ENCODE results near the gene SEC14L2.

SEC14L2 gene

GRCh38 chr22:30413745-30414524 is 17.1 kb downstream of the SEC14L2 start:
- Histone ChIP-seq H3K36me3 (ENCODE audit: control insufficient read depth, insufficient read depth, low read length) (no peaks in the 10 kb centered on the region), H3K4me2 (ENCODE audit: low read length) (no peak overlapping the region), H3K4me3 (ENCODE audit: low read depth, low read length) (no peak overlapping the region), H3K9ac (no peak overlapping the region), H3K4me1 (no peaks in the 10 kb centered on the region), H3K27ac (no peak overlapping the region), H3K9me3 (ENCODE audit: control insufficient read depth, low read length) (no peaks in the 10 kb centered on the region), H3K79me2 (no peaks in the 10 kb centered on the region), H2AFZ (no peak overlapping the region), H3K27me3 (ENCODE audit: control insufficient read depth, insufficient read depth, low read length) (no peaks in the 10 kb centered on the region)
- TF ChIP-seq CTCF (IDR thresholded peaks at IDR 0.05), result no peak

GRCh38 chr22:30414525-30415047 is 17.8 kb downstream of the SEC14L2 start:
- Histone ChIP-seq H3K9me3 (ENCODE audit: control insufficient read depth, low read length) (no peaks in the 10 kb centered on the region), H3K4me1 (no peaks in the 10 kb centered on the region), H2AFZ (no peak overlapping the region), H3K9ac (no peak overlapping the region), H3K4me2 (ENCODE audit: low read length) (no peak overlapping the region), H3K27me3 (ENCODE audit: control insufficient read depth, insufficient read depth, low read length) (no peaks in the 10 kb centered on the region), H3K36me3 (ENCODE audit: control insufficient read depth, insufficient read depth, low read length) (no peaks in the 10 kb centered on the region), H3K79me2 (no peaks in the 10 kb centered on the region), H3K4me3 (ENCODE audit: low read depth, low read length) (no peak overlapping the region), H3K27ac (no peak overlapping the region)
- TF ChIP-seq CTCF (IDR thresholded peaks at IDR 0.05), result no peak

GRCh38 chr22:30416403-30416802 is 19.6 kb downstream of the SEC14L2 start:
- no peak overlapping the region for H3K27ac ChIP-seq
- TF ChIP-seq CTCF (IDR thresholded peaks at IDR 0.05), result no peak
- H3K79me2 ChIP-seq, result no peaks in the 10 kb centered on the region
- no peak overlapping the region for H3K4me3 ChIP-seq (ENCODE audit: low read depth, low read length)
- no peak overlapping the region for H3K9ac ChIP-seq
- H3K9me3 ChIP-seq (ENCODE audit: control insufficient read depth, low read length), result no peaks in the 10 kb centered on the region
- H3K36me3 ChIP-seq (ENCODE audit: control insufficient read depth, insufficient read depth, low read length), result no peaks in the 10 kb centered on the region
- peaks cover 3% of the 10 kb centered on the region for H3K4me1 ChIP-seq
- H3K27me3 ChIP-seq (ENCODE audit: control insufficient read depth, insufficient read depth, low read length), result no peaks in the 10 kb centered on the region
- H2AFZ ChIP-seq, result no peak overlapping the region
- no peak overlapping the region for H3K4me2 ChIP-seq (ENCODE audit: low read length)

GRCh38 chr22:30416837-30417236 is 20.0 kb downstream of the SEC14L2 start:
- Histone ChIP-seq H3K4me1 (peaks cover 5% of the 10 kb centered on the region), H3K79me2 (no peaks in the 10 kb centered on the region), H3K36me3 (ENCODE audit: control insufficient read depth, insufficient read depth, low read length) (no peaks in the 10 kb centered on the region), H3K9ac (no peak overlapping the region), H3K27ac (no peak overlapping the region), H3K27me3 (ENCODE audit: control insufficient read depth, insufficient read depth, low read length) (no peaks in the 10 kb centered on the region), H3K4me3 (ENCODE audit: low read depth, low read length) (no peak overlapping the region), H3K9me3 (ENCODE audit: control insufficient read depth, low read length) (no peaks in the 10 kb centered on the region), H2AFZ (no peak overlapping the region), H3K4me2 (ENCODE audit: low read length) (no peak overlapping the region)
- TF ChIP-seq CTCF (IDR thresholded peaks at IDR 0.05), result no peak

Measured in parathyroid adenoma (tissue), 2 donors.